ENCODE measurements around the gene SH2D6.

Gene SH2D6

DNA sequence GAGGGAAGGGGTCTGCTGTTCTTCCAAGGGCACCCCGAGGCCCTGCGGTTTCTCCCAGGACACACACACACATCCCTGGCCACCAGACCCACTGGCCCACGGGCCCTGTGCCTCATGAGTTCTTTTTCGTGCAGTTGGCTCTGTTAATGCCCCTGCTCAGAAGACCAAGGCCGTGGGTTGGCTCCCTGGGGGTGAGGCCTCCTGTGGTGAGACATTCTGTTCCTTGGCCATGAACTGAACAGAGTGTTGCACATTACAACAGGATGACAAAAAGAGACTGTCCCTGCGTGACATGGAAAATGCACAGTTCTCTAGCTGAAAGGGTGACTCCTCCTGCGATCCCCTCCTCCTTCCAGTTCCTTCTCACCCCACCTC is 30.7 kb downstream of the SH2D6 start:
- TF ChIP-seq EZH2phosphoT487 (conservative IDR thresholded peaks at IDR 0.05; ENCODE audit: low read length) (no peak), CTCF (IDR thresholded peaks at IDR 0.05; ENCODE audit: insufficient read depth, low read length, poor library complexity, severe bottlenecking) (no peak)
- Histone ChIP-seq H3K9me2 (replicated peaks; ENCODE audit: insufficient read depth, low read length) (no peaks in the 10 kb centered on the region), H3K9me3 (ENCODE audit: insufficient read depth, low read length) (no peaks in the 10 kb centered on the region), H3K36me3 (ENCODE audit: low read length) (no peaks in the 10 kb centered on the region), H3K27ac (ENCODE audit: low read depth, low read length) (no peak overlapping the region), H4K20me1 (ENCODE audit: low read depth, low read length) (no peaks in the 10 kb centered on the region), H3K79me2 (ENCODE audit: insufficient read depth, low read length) (no peaks in the 10 kb centered on the region), H3K4me3 (ENCODE audit: insufficient read depth, low read length, poor library complexity, severe bottlenecking) (no peak overlapping the region), H3K27me3 (ENCODE audit: low read length) (no peaks in the 10 kb centered on the region), H3F3A (ENCODE audit: insufficient read depth) (no peaks in the 10 kb centered on the region), H3K9ac (ENCODE audit: low read length) (no peak overlapping the region), H2AFZ (ENCODE audit: low read depth, low read length, severe bottlenecking) (no peak overlapping the region), H3K4me2 (ENCODE audit: low read depth, low read length, poor library complexity, severe bottlenecking) (no peak overlapping the region)

GRCh38 chr2:85452237-85452636 is 33.7 kb downstream of the SH2D6 start:
- H3K27me3 ChIP-seq (ENCODE audit: low read length): no peaks in the 10 kb centered on the region
- H3K36me3 ChIP-seq (ENCODE audit: low read length): no peaks in the 10 kb centered on the region
- H3K4me2 ChIP-seq (ENCODE audit: low read depth, low read length, poor library complexity, severe bottlenecking): no peak overlapping the region
- H3F3A ChIP-seq (ENCODE audit: insufficient read depth): no peaks in the 10 kb centered on the region
- no peak for TF ChIP-seq CTCF (IDR thresholded peaks at IDR 0.05; ENCODE audit: insufficient read depth, low read length, poor library complexity, severe bottlenecking)
- no peak for TF ChIP-seq EZH2phosphoT487 (conservative IDR thresholded peaks at IDR 0.05; ENCODE audit: low read length)
- H3K27ac ChIP-seq (ENCODE audit: low read depth, low read length): no peak overlapping the region
- no peak overlapping the region for H3K9ac ChIP-seq (ENCODE audit: low read length)
- no peaks in the 10 kb centered on the region for H3K9me2 ChIP-seq (replicated peaks; ENCODE audit: insufficient read depth, low read length)
- no peaks in the 10 kb centered on the region for H4K20me1 ChIP-seq (ENCODE audit: low read depth, low read length)
- H3K9me3 ChIP-seq (ENCODE audit: insufficient read depth, low read length): no peaks in the 10 kb centered on the region
- H3K4me3 ChIP-seq (ENCODE audit: insufficient read depth, low read length, poor library complexity, severe bottlenecking): no peak overlapping the region
- no peaks in the 10 kb centered on the region for H3K79me2 ChIP-seq (ENCODE audit: insufficient read depth, low read length)
- H2AFZ ChIP-seq (ENCODE audit: low read depth, low read length, severe bottlenecking): no peak overlapping the region

DNA sequence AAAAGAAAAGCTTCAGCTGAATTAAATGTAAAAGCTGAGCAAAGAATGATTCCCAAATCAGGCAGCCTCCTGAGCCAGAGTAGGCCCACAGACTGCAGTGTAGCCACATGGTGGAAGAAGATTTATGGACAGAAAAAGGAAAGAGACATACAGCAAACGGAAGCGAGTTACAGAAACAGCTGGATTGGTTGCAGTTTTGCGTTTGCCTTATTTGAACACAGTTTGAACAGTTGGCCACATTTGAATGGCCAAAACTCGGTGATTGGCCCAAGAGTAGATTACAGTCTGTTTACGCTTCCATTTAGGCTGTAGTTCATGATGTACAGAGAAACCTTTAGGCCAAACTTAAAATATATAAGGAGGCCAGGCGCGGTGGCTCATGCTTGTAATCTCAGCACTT is 35.1 kb downstream of the SH2D6 start:
- no peak for TF ChIP-seq CTCF (IDR thresholded peaks at IDR 0.05; ENCODE audit: insufficient read depth, low read length, poor library complexity, severe bottlenecking)
- TF ChIP-seq EZH2phosphoT487 (conservative IDR thresholded peaks at IDR 0.05; ENCODE audit: low read length): no peak
- no peak overlapping the region for H3K4me2 ChIP-seq (ENCODE audit: low read depth, low read length, poor library complexity, severe bottlenecking)
- H4K20me1 ChIP-seq (ENCODE audit: low read depth, low read length): no peaks in the 10 kb centered on the region
- no peaks in the 10 kb centered on the region for H3K79me2 ChIP-seq (ENCODE audit: insufficient read depth, low read length)
- H3F3A ChIP-seq (ENCODE audit: insufficient read depth): no peaks in the 10 kb centered on the region
- H3K9me2 ChIP-seq (replicated peaks; ENCODE audit: insufficient read depth, low read length): no peaks in the 10 kb centered on the region
- no peak overlapping the region for H2AFZ ChIP-seq (ENCODE audit: low read depth, low read length, severe bottlenecking)
- no peak overlapping the region for H3K27ac ChIP-seq (ENCODE audit: low read depth, low read length)
- H3K9ac ChIP-seq (ENCODE audit: low read length): no peak overlapping the region
- no peaks in the 10 kb centered on the region for H3K36me3 ChIP-seq (ENCODE audit: low read length)
- no peaks in the 10 kb centered on the region for H3K27me3 ChIP-seq (ENCODE audit: low read length)
- H3K4me3 ChIP-seq (ENCODE audit: insufficient read depth, low read length, poor library complexity, severe bottlenecking): no peak overlapping the region
- no peaks in the 10 kb centered on the region for H3K9me3 ChIP-seq (ENCODE audit: insufficient read depth, low read length)

All from SU-DHL-6 (cell line).